Kasumi-1 (cell line): ENCODE measurements around the gene SERINC5.
A peak's percentile ranks its signal among the peaks of the same experiment; 100 is the strongest.

Experiments
- DNase-seq, 2 experiments: peaks; one replicate each; lab custom pipeline; 2025; lab: John Stamatoyannopoulos, UW

The SERINC5 gene

DNA sequence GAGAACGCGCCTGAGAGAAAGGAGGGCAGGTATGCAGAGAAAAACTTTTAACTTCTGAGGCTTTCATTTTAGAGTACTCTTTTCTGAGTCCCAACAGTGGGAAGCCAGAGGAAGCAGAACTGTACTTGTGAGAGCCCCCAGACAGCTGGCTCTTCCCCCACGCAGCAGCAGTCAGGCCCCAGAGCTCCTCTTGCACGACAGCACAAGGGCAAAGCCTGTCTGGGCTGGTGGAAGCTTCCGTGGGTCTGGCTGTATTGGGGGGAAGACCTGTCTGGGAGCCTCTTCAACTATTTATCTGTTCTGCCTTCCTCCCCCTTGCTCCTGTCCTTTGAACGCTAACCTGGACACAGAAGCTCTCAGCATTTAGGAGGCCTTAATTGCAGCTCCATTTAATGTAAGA, 152.5 kb downstream of the SERINC5 start:
- peak; percentile 47 to 59 for DNase-seq

DNA sequence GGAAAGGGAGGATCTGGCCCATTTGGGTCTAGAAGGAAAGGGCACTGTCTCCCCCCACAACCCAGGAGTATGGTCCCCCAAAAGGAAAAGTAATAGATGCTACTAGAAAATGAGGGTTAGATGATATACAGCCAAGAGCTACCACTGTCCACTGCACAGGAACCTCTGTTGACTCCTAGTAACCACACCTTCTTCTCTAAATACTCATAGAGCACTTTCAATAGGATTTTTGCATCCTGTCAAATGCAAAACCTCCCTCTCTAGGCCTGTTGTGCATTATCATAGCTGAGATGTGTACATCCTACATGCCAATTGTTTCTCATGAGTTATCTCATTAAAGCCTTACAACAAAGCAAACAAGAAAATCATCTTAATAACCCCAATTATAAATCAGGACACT, 153.9 kb downstream of the SERINC5 start:
- no peak for DNase-seq

DNA sequence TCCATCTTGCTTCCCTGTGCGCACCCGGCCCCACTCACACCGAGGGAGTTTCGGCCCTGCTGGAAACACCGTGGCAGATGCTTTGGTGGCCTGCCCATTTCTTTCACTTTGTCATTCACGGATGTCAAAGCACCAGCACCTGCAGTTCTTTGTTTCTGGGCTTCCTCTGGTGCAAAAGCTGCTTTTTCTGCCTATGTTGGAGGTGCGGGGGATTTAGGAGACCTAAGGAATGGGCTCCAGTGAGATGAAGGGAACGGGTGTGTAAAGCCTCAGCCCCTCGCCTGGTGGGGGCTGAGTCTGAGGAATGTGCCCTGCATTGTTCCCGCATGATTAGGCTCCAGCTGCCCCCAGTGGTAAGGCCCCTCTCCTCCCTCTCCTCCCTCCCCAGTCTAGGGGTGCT, 158.4 kb downstream of the SERINC5 start:
- DNase-seq, result no peak

DNA sequence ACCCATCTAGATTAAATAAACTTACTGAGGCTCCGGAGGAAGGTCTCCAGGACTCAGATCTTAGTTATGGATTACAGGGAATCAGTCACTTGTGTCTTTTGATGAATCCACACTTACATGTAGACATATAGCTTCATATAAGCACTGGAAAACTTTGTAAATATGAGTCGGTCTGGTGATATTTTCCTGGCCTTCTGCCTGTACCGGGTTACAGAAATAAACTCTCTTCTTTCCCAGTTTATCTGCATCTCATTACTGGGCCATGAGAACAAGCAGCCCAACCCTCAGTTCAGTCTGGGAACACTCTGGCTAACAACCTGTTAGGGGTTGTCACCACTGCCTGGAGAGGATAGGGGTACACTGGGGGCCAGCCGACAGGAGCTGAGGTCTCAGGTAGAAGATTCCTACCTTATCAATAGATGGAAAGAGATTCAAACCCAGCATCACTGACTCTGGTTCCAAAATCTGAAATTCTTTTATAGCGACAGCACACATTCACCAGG, 161.6 kb downstream of the SERINC5 start:
- no peak for DNase-seq

DNA sequence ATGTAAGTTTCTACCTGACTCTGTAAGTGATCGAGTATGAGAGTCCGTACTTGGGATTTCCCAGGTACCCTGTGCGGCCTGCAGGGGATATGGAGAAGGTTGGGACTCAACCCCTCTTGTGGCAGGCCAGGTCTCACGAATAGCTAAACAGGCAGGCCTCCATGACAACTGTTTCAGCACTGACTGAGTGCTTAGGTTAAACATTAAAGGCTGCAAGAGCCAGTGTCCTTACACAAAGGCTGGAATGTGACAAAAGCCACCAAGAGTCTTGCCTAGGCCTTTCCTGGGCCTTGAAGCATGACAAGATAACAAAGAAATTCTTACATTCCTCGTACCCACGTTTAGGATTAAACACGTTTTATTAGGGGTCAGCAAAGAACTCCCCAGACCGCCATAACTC, 162.1 kb downstream of the SERINC5 start:
- no peak for DNase-seq

DNA sequence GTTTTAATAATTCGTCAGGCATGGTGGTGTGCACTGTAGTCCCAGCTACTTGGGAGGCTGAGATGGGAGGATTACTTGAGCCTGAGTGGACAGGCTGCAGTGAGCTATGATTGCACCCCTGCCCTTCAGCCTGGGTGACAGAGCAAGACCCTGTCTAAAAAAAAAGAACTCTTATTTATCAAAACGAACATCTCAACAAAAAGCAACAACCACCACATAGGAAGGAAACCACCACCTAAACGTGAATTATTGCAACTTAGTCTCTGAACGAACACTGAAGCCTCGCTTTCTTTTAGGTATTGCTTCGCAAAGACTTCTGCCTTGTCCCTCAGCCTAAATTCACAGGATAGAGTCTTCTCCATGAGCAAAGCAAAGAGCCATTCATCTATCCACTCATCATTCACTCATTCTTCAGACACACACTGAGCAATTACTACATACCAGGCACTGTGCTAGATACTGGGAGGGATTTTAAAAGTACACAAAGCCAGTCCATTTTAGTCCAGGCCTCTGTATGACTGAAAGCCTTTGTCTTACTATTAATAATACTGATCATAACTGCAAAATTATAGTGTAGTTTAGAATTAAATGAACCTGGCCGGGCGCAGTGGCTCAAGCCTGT, 163.3 kb downstream of the SERINC5 start:
- no peak for DNase-seq

DNA sequence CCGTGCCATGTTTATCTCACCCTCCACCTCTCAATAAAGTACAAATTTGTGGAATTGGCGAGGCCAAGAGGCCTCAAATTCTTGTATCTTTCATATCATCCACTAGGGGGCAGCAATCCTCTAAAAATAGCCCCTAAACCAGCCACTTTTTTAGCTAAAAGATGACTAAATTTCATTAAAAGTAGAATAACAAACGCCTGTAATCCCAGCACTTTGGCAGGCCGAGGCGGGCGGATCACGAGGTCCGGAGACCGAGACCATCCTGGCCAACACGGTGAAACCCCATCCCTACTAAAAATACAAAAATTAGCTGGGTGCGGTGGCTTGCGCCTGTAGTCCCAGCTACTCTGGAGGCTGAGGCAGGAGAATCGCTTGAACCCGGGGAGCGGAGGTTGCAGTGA, 164.1 kb downstream of the SERINC5 start:
- DNase-seq, result peak; percentile 75 to 78

DNA sequence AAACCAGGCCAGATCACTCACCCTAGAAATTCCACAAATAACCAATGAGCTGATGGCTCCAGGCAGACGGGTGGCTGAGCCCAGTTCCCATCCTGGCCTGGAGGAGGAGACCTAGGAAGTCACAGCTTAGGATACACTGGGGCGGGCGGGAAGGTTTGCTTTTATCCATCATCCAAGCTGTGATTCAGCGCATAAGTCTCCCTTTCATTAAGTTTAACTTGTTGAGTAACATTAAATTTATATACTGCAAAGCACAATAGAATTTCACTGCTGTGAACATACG, 165.0 kb downstream of the SERINC5 start:
- DNase-seq, result no peak

DNA sequence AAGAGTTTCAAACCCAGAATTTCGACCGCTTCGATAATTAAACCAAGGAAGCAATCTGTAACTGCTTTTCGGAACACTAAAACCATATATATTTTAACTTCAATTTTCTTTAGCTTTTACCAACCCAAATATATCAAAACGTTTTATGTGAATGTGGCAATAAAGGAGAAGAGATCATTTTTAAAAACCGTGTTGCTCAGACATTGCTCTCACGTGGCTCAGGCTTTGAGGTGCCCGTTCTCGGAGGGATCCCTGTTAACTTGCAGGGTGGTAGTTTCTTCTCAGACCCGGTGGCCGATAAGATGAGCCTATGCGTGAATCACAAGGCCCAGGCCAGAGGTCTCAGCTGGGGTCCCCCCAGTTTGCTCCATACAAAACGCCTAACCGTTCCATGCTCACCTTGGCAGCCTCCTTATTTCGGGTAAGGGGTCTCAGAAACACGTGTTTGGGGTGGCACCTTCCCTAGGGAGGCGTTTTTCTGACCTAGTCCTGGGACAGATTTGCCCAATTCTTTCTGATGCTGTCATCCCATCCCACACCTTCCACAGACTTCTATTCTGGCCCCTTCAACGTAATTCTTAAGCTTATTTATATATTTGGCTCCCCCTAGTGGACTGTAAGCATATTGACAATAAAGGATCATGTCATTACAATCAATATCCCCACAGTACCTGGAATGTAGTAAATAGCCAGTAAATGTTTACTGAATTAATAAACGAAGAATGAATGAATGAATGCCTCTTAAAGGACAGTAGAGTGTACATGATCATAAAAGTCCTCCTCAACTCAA, 172.6 kb downstream of the SERINC5 start:
- peak; percentile 86 to 94 for DNase-seq

DNA sequence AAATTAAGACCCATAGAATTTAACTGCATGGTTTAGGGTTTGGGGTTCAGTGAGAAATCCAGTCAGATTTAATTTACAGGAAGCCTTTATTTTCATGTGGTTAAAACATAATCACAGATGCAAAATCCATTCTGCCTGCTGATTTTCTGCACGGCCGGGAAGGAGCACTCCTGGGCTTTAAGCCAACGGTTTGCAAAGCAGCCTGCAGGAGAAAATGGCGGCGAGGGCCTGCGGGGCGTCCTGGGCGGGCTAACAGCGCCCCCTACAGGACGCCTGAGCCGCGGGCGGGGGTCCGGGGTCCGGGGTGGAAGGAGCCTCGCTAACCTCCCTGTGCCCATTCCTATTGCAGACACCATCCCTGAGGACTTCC, 173.1 kb downstream of the SERINC5 start:
- peak; percentile 83 for DNase-seq

DNA sequence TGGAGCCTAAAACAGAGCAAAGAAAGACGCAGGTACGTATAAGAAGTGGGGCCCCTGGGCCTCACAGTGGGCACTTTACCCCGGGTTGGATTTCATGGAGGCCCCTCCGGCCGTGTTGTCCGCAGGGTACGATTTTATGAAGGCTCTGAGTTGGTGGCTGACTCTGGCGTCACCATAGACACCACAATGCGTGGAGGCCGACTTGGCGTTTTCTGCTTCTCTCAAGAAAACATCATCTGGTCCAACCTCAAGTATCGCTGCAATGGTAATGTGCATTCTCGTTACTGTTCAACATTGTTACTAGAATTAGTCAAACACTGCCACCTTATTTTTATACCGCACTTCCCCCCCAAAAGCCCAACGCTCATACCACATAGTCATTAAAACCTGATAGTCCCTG, 173.6 kb downstream of the SERINC5 start:
- no peak for DNase-seq

DNA sequence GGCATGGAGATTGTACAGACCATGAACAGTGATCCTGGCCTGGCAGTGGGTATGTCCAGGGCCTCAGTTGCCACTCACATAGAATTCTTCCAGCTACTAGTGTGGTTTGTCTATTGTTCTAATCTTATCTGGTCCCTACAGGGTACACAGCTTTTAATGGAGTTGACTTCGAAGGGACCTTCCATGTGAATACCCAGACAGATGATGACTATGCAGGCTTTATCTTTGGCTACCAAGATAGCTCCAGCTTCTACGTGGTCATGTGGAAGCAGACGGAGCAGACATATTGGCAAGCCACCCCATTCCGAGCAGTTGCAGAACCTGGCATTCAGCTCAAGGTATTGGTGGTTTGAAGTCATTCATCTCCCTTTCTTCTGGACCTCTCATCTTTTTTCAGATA, 176.9 kb downstream of the SERINC5 start:
- no peak for DNase-seq

DNA sequence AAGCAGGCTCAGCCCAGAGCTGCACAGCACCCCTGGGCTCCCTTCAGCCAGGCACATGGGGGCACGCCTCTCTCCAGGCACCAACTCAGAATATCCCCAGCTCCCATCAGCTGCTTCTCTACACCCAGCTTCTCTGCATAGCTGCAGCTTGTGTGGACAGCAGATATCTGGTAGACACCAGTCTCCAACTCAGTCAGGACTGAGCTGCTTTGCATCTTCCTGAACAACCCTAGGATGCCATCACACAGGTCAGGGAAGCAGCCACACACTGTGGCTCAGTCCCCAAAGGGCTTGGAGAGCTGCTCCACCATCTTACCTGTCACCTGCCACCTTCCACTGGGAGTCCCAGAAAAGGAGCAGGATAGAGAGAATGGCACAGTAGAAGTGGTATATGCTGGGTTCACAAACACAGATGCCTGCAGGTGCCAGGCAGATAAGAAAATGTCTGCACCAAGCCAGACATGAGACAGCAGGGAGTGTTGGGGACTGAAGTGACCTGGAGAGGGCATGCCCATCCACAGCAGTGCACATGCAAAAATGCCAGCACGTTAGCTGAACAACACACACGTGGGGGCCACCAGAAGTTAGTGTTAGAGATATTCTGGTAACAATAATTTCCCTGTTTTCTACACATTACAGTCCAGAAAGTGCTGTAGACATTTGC, 178.7 kb downstream of the SERINC5 start:
- DNase-seq, result no peak

DNA sequence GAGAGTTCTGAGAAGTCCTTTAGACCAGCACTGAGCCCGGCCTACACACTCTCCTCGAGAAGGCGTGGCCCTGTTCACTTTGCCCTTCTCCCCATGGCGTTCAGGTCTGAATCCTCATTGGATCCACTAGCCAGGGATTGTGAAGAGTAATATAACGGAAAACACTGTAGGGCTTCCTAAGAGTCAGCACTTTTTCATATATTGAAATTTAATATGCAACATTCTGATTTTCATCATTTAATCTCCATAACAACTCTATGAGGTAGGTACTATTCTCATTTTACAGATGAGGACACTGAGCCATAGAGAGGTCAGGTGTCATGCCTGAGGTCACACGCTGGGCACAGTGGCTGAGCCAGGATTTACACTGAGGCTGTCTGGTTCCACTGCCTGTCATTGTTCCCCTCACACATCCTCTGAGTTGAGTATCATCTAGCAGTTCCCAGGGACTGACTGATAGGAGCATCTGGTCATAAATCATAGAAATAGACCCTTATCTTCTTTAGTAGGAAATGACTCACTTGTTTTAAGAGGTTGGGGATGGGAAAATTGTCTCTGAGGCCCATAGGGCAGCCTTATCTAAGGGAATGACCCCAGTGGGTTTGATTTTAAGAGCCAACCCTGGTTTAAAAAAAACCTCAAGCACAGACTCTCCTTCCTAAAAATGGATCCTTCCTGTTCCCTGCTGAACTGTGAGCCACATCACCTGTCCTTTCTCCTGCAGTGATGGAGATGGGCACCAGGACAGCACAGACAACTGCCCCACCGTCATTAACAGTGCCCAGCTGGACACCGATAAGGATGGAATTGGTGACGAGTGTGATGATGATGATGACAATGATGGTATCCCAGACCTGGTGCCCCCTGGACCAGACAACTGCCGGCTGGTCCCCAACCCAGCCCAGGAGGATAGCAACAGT, 179.5 kb downstream of the SERINC5 start:
- DNase-seq, result no peak

DNA sequence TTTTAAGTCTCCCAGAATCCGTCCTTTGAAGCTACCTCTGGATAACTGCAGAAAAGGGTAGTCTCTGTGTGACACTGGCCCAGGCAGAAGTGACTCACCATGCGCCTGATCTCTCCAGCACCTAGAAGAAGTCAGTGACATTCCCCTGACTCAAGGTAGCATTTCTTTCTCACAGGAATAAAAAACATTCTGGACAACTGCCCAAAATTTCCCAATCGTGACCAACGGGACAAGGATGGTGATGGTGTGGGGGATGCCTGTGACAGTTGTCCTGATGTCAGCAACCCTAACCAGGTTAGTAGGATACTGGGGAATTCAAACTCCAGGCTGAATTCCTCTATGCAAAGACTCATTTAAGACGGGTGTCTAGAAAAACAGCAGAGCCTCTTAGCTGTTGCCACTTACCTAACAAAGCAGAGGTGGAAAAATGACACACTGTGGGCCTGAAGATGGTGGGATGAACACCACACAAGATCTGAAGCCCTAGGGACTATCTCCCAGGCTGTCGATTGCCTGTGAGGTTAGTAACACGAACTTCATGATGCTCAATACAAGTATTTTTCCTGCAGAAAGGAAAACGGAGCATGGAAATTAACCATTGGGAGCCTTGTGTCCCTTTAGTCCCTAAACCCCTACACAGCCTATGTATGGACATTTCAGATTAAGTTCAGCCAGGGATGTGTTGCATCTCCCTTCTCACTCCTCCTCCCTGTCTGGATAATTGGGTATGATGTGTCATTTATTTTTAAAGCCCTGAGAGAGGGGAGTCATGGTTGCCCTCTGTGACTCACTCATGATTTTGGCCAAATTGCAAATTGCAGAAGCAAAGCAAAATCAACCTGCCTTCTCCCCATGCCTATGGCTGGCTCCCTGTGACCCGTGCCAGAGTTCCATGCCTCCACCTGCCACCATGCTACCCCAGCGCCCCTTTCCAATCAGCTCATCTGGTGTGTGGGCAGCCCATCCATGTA, 183.5 kb downstream of the SERINC5 start:
- DNase-seq, result no peak

DNA sequence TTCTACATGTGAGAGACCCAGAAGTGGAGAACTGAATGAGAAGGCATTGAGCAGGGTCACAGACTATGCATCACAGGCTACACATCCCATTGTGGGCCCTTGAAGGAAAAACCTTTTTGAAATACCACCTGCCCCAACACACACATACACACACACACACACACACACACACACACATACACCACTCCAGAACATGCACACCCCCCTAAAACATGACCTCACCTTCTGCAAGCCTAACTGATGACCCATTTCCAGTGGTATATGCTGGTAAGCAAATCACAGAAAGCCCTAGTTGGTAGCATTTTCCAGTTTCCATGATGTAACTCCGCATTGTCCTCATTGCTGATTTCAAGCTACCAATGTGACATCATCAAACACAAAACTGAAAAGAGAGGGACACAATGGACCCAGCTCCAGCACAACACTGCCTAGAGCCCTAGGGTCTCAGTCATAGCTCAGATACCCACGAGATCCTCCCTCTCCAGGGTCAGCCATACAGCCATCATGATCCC, 184.3 kb downstream of the SERINC5 start:
- no peak for DNase-seq

DNA sequence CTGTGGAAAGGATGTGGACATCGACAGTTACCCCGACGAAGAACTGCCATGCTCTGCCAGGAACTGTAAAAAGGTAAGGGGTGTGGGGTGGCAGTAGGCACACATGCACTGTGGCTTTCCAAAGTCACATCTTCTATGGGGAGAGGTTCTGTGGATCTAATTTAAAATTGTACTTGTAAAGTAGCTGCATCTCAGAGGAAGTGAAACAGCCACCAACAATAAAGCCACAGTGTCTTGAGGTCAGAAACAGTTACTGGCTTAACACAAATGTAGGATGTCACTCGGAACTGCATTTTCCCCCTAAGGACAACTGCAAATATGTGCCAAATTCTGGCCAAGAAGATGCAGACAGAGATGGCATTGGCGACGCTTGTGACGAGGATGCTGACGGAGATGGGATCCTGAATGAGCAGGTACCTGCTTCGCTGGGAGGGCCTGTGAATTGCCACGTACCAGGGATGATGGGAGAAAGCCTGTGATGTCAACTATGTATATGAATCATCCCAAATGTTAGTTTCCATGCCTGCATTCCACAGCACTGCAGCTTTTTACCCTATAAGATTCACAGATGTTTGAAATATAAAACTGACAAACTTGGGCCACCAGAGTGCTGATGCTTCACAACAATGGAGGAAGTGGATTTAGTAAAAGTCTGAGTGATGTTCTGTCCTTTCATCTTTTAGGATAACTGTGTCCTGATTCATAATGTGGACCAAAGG, 185.4 kb downstream of the SERINC5 start:
- no peak for DNase-seq

DNA sequence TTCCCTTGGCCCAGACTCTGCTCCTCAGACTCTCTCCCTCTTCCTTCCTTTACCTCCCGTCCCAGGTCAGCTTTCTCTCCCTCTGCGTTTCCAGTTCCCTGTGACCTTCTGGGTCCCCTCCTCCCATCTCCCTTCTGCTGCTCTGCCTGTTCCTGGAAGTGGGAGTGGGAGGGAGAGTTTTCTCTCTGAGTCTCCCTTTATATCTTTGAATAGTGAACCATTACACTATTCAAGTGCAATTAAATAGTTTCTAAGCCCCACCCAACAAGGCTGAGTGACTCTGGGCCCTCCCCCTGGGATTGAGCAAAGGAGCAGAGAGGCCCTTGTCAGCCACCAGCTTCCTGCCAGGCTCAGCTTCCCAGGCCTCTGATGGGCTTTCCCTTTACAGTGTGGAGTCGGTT, 185.9 kb downstream of the SERINC5 start:
- DNase-seq, result no peak

DNA sequence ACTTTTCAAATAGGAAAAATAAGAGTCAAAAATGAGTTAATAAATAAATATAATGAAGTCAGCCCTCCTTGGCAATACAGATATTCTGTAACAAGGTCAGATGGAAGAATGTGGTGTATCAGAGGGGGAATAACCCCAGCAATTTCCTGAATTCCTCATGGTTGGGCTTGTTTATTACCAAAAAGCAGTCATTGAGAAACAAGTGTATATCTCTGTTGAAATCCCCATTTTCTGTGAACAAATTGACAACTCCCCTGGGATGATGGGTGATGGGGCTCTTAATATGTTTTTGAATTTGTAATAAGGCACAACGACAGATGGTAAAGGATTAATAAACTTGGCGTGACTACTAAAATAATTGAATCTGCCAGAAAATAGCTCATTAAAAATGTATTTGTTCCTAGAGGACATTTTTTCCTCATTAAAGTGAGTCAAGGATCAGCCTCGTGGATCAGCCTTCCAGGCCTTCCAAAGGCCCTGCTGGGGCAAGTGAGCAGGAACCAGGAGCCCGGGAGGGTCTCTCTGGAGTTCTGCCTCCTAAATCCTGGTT, 186.5 kb downstream of the SERINC5 start:
- no peak for DNase-seq

DNA sequence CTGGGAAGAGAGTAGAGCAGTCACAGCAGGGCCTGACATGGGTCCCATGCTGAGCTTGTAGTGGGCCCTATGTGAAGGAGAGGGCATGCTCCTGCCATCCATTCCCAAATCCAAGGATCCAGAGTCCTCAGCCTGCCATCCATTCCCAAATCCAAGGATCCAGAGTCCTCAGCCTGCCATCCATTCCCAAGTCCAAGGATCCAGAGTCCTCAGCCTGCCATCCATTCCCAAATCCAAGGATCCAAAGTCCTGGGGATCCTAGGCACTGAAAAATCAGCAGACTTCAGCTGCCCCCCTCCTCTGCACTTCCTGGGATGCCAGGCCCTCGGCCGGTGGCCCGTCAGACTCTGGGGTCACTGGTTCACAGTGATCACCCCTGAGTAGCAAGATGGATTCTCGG, 187.1 kb downstream of the SERINC5 start:
- no peak for DNase-seq
